IMR-90 (cell line): ENCODE results near the gene EHHADH. TPM values are rescaled to one million over a fixed set of nuclear protein-coding genes. Genes with fewer than 3 reads are reported as not detected.

Source experiments
- ATAC-seq: fragments of 200-7000 bp; cut with Tn5 transposase; 2 replicates; pipeline ENCODE4 v1.9.1; 2020; ENCODE audit warnings: low read depth, mild to moderate bottlenecking, moderate library complexity
- BruUV-seq: library from RNA; stranded (reverse); fragments of 400-500 nt; replicated peaks from 2 replicates; lab custom pipeline; 2021; lab: Mats Ljungman, UMichigan
- CTCF ChIA-PET: fragments of 300-600 bp; formaldehyde crosslinking; extraction: SDS; loops from one replicate; lab custom pipeline; 2021; ENCODE audit warnings: antibody characterized with exemption; lab: Yijun Ruan, JAX
- POLR2A ChIA-PET: fragments of 300-600 bp; sonication (Branson Sonifier 250); formaldehyde crosslinking; loops from one replicate; lab custom pipeline; 2022; ENCODE audit warnings: antibody characterized with exemption; ENCODE audit not compliant: unreplicated experiment; lab: Charles Lee
- DNase-seq: peaks from one replicate; pipeline ENCODE4 v3.0.0; 2013
- H2AFZ ChIP-seq: replicated peaks from 2 replicates; pipeline ENCODE3; 2013; ENCODE audit warnings: low read length, mild to moderate bottlenecking; ENCODE audit not compliant: poor library complexity
- H2AK5ac ChIP-seq: 2 replicates; pipeline ENCODE4 v1.6.1; 2013; ENCODE audit warnings: low read depth, low read length, inconsistent platforms
- H2AK9ac ChIP-seq: replicated peaks from 2 replicates; pipeline ENCODE3; 2013; ENCODE audit warnings: mild to moderate bottlenecking, low read depth, low read length, moderate library complexity; ENCODE audit not compliant: poor library complexity
- H2BK120ac ChIP-seq: 2 replicates; pipeline ENCODE4 v1.6.1; 2013; ENCODE audit warnings: low read depth, low read length, inconsistent platforms
- H2BK15ac ChIP-seq: 3 replicates; pipeline ENCODE4 v1.6.1; 2013; ENCODE audit warnings: low read depth, low read length, inconsistent platforms
- H2BK20ac ChIP-seq: 2 replicates; pipeline ENCODE4 v1.6.1; 2013; ENCODE audit warnings: low read depth, mild to moderate bottlenecking, inconsistent platforms, low read length, moderate library complexity
- H2BK5ac ChIP-seq: 2 replicates; pipeline ENCODE4 v1.6.1; 2013; ENCODE audit warnings: mild to moderate bottlenecking, low read depth, low read length, inconsistent platforms; ENCODE audit not compliant: poor library complexity, severe bottlenecking
- H3K14ac ChIP-seq: replicated peaks from 2 replicates; pipeline ENCODE4 v1.6.1; 2013; ENCODE audit warnings: low read depth, low read length, inconsistent platforms
- H3K18ac ChIP-seq: 2 replicates; pipeline ENCODE4 v1.6.1; 2013; ENCODE audit warnings: low read depth, low read length, control low read depth
- H3K23ac ChIP-seq: 2 replicates; pipeline ENCODE4 v1.6.1; 2013; ENCODE audit warnings: low read depth, low read length, inconsistent platforms
- H3K27ac ChIP-seq: 2 replicates; pipeline ENCODE4 v1.5.1; 2013; ENCODE audit warnings: mild to moderate bottlenecking, control low read depth, low read length; ENCODE audit not compliant: insufficient read depth
- H3K27me3 ChIP-seq: 2 replicates; pipeline ENCODE4 v1.6.1; 2013; ENCODE audit warnings: low read length; ENCODE audit not compliant: control insufficient read depth, insufficient read depth
- H3K36me3 ChIP-seq: 2 replicates; pipeline ENCODE4 v1.6.1; 2013; ENCODE audit warnings: low read length, mixed read lengths; ENCODE audit not compliant: control insufficient read depth, insufficient read depth
- H3K4ac ChIP-seq: 2 replicates; pipeline ENCODE4 v1.6.1; 2013; ENCODE audit warnings: low read depth, low read length, inconsistent platforms
- H3K4me1 ChIP-seq: 2 replicates; pipeline ENCODE4 v1.6.1; 2013; ENCODE audit warnings: low read length, mixed read lengths; ENCODE audit not compliant: control insufficient read depth, insufficient read depth
- H3K4me2 ChIP-seq: 2 replicates; pipeline ENCODE4 v1.6.1; 2013; ENCODE audit warnings: low read depth, mild to moderate bottlenecking, control low read depth, low read length, moderate library complexity
- H3K4me3 ChIP-seq: 2 replicates; pipeline ENCODE4 v1.5.1; 2013; ENCODE audit warnings: low read depth, mild to moderate bottlenecking, control low read depth, low read length, moderate library complexity; ENCODE audit not compliant: insufficient read depth
- H3K56ac ChIP-seq: 2 replicates; pipeline ENCODE4 v1.6.1; 2013; ENCODE audit warnings: low read length, inconsistent platforms; ENCODE audit not compliant: insufficient read depth; ENCODE audit errors: extremely low read depth
- H3K79me1 ChIP-seq, 2 experiments: 2 replicates each; pipeline ENCODE4 v1.6.1; 2013; ENCODE audit warnings: low read length in 2 of 2, inconsistent platforms in 1 of 2, low read depth in 1 of 2
- H3K9ac ChIP-seq: 2 replicates; pipeline ENCODE4 v1.6.1; 2013; ENCODE audit warnings: low read depth, low read length, control low read depth
- H3K9me1 ChIP-seq: 2 replicates; pipeline ENCODE4 v1.6.1; 2013; ENCODE audit warnings: low read length, inconsistent platforms; ENCODE audit not compliant: insufficient read depth
- H3K9me3 ChIP-seq: 2 replicates; pipeline ENCODE4 v1.6.1; 2013; ENCODE audit warnings: low read length; ENCODE audit not compliant: control insufficient read depth, insufficient read depth
- H4K20me1 ChIP-seq: 2 replicates; pipeline ENCODE4 v1.6.1; 2013; ENCODE audit warnings: low read length, inconsistent platforms; ENCODE audit not compliant: insufficient read depth
- H4K5ac ChIP-seq: 2 replicates; pipeline ENCODE4 v1.6.1; 2013; ENCODE audit warnings: mild to moderate bottlenecking, low read depth, low read length, control low read depth
- H4K8ac ChIP-seq, 2 experiments: 2 replicates each; pipeline ENCODE4 v1.6.1; 2013; ENCODE audit warnings: low read depth in 2 of 2, low read length in 2 of 2, control low read depth in 1 of 2, inconsistent platforms in 1 of 2
- H4K91ac ChIP-seq: 2 replicates; pipeline ENCODE4 v1.6.1; 2013; ENCODE audit warnings: low read depth, low read length, inconsistent platforms; ENCODE audit not compliant: insufficient read depth
- MXI1 ChIP-seq: IDR thresholded peaks from 2 replicates; pipeline ENCODE4 v1.6.1; 2012; ENCODE audit warnings: low read depth, mild to moderate bottlenecking, low read length, moderate library complexity, borderline replicate concordance
- NFE2L2 ChIP-seq: fragments of 150-350 bp; IDR thresholded peaks from 2 replicates; pipeline ENCODE4 v1.6.1; 2016; ENCODE audit warnings: low read depth, mild to moderate bottlenecking, low read length
- POLR2A ChIP-seq: IDR thresholded peaks from 2 replicates; pipeline ENCODE4 v1.6.1; 2012; ENCODE audit warnings: mild to moderate bottlenecking, low read depth, low read length
- RAD21 ChIP-seq: IDR thresholded peaks from 2 replicates; pipeline ENCODE4 v1.6.1; 2012; ENCODE audit warnings: low read length, improper control_type of control experiment
- RCOR1 ChIP-seq: IDR thresholded peaks from 2 replicates; pipeline ENCODE4 v1.6.1; 2012; ENCODE audit warnings: mild to moderate bottlenecking, low read length, improper control_type of control experiment; ENCODE audit not compliant: insufficient replicate concordance
- RFX5 ChIP-seq: IDR thresholded peaks from 2 replicates; pipeline ENCODE4 v1.8.0; 2012; ENCODE audit warnings: low read depth, mild to moderate bottlenecking, low read length, moderate library complexity
- SMC3 ChIP-seq: fragments of 150-350 bp; IDR thresholded peaks from 2 replicates; pipeline ENCODE4 v1.6.1; 2016; ENCODE audit warnings: low read depth, mild to moderate bottlenecking, antibody characterized with exemption, low read length, moderate library complexity
- WGBS, 2 experiments: methylation state at CpG; one replicate each; pipeline versions ENCODE4 v1.1.5 to v1.1.7; 2013; ENCODE audit warnings: missing lambda C conversion rate in 2 of 2; ENCODE audit not compliant: insufficient read length in 1 of 2; ENCODE audit errors: extremely low coverage in 2 of 2; 5-methylcytosine and 5-hydroxymethylcytosine counted together
- dilution Hi-C: fragments of 300-500 bp; cut with HindIII; formaldehyde crosslinking; loops from one replicate; pipeline ENCODE4 v1.14.3; 2018; ENCODE audit warnings: low sequenced_read_pairs; ENCODE audit not compliant: unreplicated experiment
- in situ Hi-C: fragments of 300-500 bp; cut with MboI; formaldehyde crosslinking; loops from 3 replicates; pipeline ENCODE4 v1.14.3; 2019; ENCODE audit warnings: low sequenced_read_pairs, inconsistent platforms, mixed read lengths
- intact Hi-C: fragments of 100-400 bp; cut with micrococcal nuclease; formaldehyde crosslinking; loops from 2 replicates; pipeline ENCODE4 v1.10.0; 2022
- polyA plus RNA-seq, 3 experiments: library from polyadenylated mRNA; depleted of rRNA; stranded (reverse); fragments of >200 nt; gene quantifications; 2 replicates each; pipeline ENCODE4 v1.2.3, GENCODE V29; 2012; ENCODE audit warnings: low replicate concordance in 1 of 3
- total RNA-seq: library from RNA; depleted of rRNA; stranded (reverse); fragments of >200 nt; gene quantifications from 2 replicates; pipeline ENCODE4 v1.2.3, GENCODE V29; 2012
- TF ChIP-seq, protein P1 (sequence below): conservative IDR thresholded peaks from 2 replicates; pipeline ENCODE4 v1.5.1; 2012; ENCODE audit warnings: mild to moderate bottlenecking, low read depth, low read length, improper control_type of control experiment
- TF ChIP-seq, protein P2 (sequence below): fragments of 150-350 bp; IDR thresholded peaks from 2 replicates; pipeline ENCODE4 v1.6.1; 2016; ENCODE audit warnings: low read depth, mild to moderate bottlenecking, low read length, moderate library complexity, borderline replicate concordance

Gene EHHADH
- total and polyA plus RNA-seq, 2 of the 4 experiments (the other 2 are of a cell fraction) = 2.0 to 4.7 TPM

DNA sequence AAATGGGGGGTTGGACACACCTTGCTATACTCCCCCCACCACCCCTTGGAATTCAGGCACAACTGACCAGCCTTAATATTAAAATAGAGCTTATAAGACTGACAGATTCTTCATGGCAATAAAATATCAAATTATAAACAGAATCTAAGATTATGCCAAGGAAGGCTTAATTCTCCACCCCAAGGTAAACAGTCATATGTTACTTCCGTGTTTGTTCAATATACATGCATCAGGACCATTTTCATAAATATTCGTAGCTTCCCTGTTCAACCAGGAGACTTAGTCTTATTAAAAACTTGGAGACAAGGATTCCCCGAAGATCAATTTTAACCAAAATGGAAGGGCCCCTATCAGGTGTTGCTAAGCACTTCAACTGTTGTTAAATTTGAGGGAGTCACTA is 13.3 kb upstream of the EHHADH start:
- no peak overlapping the region for H2BK5ac ChIP-seq
- H4K8ac ChIP-seq = no peak overlapping the region
- WGBS, 2 experiments = no CpG with 5 or more reads among the region's 3 CpGs
- no peaks in the 10 kb centered on the region for H3K4me1 ChIP-seq
- no peak overlapping the region for H4K5ac ChIP-seq
- no peak overlapping the region for H2BK20ac ChIP-seq
- no peak for TF ChIP-seq RFX5
- TF ChIP-seq MXI1 = no peak
- TF ChIP-seq POLR2A = no peak
- TF ChIP-seq, protein P1, sequence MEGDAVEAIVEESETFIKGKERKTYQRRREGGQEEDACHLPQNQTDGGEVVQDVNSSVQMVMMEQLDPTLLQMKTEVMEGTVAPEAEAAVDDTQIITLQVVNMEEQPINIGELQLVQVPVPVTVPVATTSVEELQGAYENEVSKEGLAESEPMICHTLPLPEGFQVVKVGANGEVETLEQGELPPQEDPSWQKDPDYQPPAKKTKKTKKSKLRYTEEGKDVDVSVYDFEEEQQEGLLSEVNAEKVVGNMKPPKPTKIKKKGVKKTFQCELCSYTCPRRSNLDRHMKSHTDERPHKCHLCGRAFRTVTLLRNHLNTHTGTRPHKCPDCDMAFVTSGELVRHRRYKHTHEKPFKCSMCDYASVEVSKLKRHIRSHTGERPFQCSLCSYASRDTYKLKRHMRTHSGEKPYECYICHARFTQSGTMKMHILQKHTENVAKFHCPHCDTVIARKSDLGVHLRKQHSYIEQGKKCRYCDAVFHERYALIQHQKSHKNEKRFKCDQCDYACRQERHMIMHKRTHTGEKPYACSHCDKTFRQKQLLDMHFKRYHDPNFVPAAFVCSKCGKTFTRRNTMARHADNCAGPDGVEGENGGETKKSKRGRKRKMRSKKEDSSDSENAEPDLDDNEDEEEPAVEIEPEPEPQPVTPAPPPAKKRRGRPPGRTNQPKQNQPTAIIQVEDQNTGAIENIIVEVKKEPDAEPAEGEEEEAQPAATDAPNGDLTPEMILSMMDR = no peak
- TF ChIP-seq, protein P2, sequence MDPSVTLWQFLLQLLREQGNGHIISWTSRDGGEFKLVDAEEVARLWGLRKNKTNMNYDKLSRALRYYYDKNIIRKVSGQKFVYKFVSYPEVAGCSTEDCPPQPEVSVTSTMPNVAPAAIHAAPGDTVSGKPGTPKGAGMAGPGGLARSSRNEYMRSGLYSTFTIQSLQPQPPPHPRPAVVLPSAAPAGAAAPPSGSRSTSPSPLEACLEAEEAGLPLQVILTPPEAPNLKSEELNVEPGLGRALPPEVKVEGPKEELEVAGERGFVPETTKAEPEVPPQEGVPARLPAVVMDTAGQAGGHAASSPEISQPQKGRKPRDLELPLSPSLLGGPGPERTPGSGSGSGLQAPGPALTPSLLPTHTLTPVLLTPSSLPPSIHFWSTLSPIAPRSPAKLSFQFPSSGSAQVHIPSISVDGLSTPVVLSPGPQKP = no peak
- no peak for TF ChIP-seq RAD21
- TF ChIP-seq SMC3 = no peak
- TF ChIP-seq RCOR1 = no peak
- no peak for TF ChIP-seq NFE2L2
- H2AK5ac ChIP-seq = no peak overlapping the region
- ChIA-PET CTCF (no interaction called here), POLR2A (no interaction called here)
- no peak overlapping the region for H2BK120ac ChIP-seq
- H3K4ac ChIP-seq = no peak overlapping the region
- no peak overlapping the region for H3K27ac ChIP-seq
- no peak overlapping the region for H3K9ac ChIP-seq
- ATAC-seq (no peak), DNase-seq (no peak)
- no peak overlapping the region for H3K18ac ChIP-seq
- H3K56ac ChIP-seq = no peak overlapping the region
- no peak overlapping the region for H2AFZ ChIP-seq
- H3K23ac ChIP-seq = no peak overlapping the region
- BruUV-seq = no TSS peak
- no peaks in the 10 kb centered on the region for H3K79me1 ChIP-seq
- peaks cover 4% of the 10 kb centered on the region for H3K27me3 ChIP-seq
- H3K9me3 ChIP-seq = no peaks in the 10 kb centered on the region
- in situ Hi-C loops (no loop called here), dilution Hi-C loops (no loop called here), intact Hi-C loops (no loop called here)
- no peak overlapping the region for H3K4me3 ChIP-seq
- H3K14ac ChIP-seq = no peak overlapping the region
- no peak overlapping the region for H2AK9ac ChIP-seq
- no peak overlapping the region for H3K4me2 ChIP-seq
- H4K91ac ChIP-seq = no peak overlapping the region
- H4K20me1 ChIP-seq = no peaks in the 10 kb centered on the region
- H3K9me1 ChIP-seq = no peaks in the 10 kb centered on the region
- no peaks in the 10 kb centered on the region for H3K36me3 ChIP-seq
- H2BK15ac ChIP-seq = no peak overlapping the region
